Endometrial microvascular endothelial cells (primary cell): Measurements from ENCODE around the gene CACNA1C. TPM values are rescaled to one million over a fixed set of nuclear protein-coding genes. Genes with fewer than 3 reads are reported as not detected.

Experiments
- in situ Hi-C: cut with HindIII; loops from 2 replicates; pipeline ENCODE4 v1.10.0; 2017; ENCODE audit warnings: low sequenced_read_pairs, low pct_unique_long_range_greater_than_20kb; ENCODE audit errors: inconsistent ontology term
- total RNA-seq: library from RNA; depleted of rRNA; stranded (reverse); fragments of >200 nt; gene quantifications from one replicate; pipeline ENCODE4 v1.2.3, GENCODE V29; 2015; ENCODE audit errors: inconsistent ontology term

The CACNA1C gene
- not detected for total RNA-seq

DNA sequence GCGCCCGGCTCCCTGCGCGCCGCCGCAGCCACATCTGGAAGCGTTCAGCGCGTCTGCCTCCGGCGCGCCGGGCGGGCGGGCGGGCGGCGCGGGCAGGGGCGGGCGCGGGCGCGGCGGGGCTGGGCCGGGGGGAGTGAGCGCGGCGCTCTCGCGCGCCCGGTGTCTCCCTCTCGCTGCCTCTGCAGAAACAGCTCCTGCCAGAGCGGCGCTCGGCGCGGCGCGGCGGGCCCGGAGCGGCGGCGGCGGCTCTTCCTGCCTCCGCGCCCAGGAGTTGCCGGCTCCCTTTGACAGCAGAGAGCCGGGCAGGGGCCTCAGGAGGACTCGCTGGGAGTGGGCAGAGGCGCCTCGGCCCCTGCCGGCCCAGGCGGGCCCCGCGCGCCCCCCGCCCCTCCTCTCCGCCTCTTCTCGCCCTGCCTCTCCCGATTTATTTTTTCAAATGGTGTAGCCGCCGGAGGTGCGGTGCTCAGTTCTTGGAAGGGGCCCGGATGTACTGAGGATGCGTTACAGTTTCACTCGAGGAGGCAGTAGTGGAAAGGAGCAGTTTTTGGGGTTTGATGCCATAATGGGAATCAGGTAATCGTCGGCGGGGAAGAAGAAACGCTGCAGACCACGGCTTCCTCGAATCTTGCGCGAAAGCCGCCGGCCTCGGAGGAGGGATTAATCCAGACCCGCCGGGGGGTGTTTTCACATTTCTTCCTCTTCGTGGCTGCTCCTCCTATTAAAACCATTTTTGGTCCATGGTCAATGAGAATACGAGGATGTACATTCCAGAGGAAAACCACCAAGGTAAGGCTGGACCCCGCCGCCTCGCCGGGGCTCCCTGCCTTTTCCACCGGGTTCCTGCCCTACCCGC lies at the start of gene CACNA1C:
Gene CACNA1C (plus strand): TSS at position 162 of the 853 bp plus-strand sequence. CDS start 576 bp downstream, at position 738.
- in situ Hi-C loops, result no loop called here

DNA sequence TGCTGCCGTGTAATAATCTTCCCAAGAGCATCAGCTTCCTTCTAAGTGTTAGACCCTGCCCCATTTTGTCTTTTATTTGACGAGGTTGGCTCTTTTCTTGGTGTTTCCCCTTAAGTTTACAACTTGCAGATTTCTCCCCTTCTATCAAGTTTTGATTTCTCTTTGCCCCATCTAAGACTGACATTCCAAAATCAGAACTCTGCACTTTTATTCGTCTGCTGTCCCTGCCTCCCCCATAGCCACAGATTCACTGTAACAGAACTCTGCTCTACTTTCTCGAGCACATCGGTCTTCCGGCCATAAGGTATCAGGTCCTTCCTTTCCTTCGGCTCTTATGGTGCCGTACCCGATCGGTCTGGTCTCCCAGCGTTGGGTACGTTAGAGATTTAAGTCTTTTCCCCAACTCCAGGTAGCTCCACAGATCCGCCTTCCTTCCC lies 49.1 kb upstream of the CACNA1C start:
- in situ Hi-C loops, result no loop called here

DNA sequence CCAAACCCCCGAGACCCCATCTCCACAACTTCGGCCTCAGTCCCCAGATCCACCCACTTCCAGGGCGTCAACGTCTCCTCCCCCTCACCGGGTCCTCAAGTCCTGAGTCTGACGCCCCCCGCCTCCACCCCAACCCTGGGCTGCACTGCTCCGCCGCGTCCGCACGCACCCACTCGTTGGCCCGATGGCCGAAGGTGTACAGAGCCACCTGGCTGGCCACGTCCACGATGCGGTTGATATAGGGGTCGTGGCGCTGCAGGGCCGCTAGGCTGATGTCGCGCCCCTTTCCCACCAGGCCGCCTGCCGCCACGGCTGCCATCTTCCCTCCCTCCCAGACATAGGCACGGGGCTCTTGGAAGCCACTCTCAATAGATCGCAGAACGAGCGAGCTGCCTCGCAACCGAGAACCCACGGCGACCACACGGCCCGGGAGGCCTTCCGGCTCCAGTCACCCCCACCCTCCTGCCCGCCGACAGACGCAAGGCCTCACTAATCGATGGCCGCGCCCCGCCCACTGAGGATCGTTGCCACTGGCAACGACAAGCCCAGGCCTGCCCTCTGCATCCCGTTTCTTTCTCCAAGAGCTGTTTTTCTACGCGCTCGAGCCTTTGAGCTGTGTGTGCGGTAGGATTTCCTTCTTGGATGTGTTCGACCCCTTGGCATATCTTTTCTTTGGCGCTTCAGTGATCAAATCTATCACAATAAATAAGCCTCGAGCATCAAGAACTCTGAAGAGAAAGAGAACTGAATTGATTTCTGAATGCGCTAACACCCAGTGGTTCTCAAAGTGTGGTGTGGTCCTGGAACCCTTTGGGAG lies 48.5 kb upstream of the CACNA1C start, which contains the start of gene DCP1B:
Gene DCP1B (minus strand): TSS at position 345 of the 817 bp plus-strand sequence. CDS start 26 bp downstream, at position 319.
- in situ Hi-C loops, result no loop called here

DNA sequence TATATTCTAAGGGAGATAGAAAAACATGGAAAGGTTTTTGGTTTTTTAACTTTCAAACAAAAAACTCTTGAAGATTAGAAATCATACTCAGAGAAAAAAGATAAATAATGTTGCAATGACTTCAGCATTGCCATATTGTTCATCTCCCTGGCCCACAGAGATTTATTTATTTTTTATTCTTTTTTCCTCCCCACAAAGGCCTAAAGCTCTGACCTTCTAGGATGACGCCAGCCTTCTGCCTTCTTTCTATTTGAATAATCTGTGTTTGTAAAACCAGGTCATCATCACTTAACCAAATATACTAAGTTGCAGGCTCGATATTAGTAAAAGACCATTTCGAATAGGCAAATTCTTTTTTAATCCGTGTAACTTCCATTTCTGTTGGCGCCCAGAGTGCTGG lies 44.1 kb upstream of the CACNA1C start:
- in situ Hi-C loops, result no loop called here

DNA sequence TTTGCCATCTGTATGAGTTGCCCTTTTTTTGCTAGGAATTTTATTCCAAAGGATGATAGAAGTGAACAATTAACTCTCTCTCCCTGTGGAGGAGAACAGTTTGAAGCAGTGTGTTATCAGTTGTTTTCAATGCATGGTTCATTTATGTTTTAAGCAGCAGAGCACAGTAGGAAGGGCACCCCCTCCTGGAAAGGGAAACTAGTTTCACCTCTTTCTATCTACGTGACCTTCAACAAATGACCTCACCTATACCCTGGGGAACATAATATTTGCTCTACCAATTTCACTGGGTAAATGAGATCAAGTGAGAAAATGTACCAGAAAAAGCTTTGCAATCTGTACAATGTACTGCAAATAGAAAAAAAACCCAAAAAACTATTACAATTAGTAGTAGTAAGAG lies 43.2 kb upstream of the CACNA1C start:
- in situ Hi-C loops, result no loop called here

DNA sequence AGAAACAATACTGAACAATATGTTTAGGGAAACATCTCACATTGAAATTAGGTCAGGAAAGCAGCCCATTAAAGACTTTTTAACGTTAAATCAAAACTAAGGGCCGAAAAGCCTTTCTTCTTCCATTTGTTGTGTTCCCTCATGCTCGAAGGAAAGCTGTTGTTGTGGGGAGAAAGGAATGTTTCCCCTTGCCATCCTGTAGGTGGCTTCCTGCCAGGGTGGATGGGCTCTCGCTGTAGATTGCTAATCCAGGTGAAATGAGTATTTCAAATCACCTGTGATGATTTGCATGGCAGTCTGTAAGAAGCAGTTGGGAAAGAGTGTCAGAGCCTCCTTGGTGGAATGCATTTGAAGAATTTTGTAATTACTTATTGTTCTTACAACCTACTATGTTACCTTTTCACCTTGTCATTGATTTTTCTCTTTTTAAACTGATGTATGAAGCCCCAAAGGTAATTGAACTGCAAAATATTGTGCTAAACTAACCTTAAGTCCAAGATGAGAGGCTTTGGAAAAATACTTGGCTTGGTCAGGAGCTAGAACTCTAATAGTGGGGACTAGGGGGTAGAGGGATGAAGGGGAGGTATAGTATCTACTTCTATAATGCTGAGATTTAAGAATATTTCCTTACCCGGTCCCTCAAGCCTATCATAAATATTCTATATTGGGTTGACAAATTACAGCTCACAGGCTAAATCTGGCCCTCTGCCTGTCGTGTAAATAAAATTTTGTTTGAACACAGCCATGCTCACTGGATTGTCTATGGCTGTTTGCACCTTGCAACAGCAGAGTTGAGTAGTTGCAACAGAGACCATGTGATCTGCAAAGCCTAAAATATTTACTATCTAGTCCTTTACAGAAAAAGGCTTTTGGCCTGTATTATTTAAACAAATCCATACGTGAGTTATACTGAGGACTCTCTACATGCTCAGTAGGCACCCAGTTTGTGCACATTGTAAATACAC lies 40.9 kb upstream of the CACNA1C start:
- in situ Hi-C loops, result no loop called here

DNA sequence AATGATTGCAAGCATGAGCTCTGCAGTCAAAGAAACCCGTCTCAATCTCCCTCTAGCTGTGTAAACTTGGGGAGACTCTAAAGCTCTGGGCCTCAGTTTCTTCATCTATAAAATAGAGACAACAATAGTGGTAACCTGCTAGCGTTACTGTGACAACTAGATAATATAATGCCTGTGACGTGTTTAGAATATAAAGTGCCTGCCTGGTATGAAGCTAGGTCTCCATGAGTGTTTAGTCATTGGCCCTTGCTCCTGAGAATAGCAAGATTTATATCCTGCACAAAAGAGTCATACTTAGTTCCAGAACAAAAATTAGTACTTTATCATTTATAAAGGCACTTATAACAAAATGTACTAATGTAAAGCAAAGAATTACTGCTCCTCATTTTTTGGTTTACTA lies 39.7 kb upstream of the CACNA1C start:
- in situ Hi-C loops, result no loop called here

DNA sequence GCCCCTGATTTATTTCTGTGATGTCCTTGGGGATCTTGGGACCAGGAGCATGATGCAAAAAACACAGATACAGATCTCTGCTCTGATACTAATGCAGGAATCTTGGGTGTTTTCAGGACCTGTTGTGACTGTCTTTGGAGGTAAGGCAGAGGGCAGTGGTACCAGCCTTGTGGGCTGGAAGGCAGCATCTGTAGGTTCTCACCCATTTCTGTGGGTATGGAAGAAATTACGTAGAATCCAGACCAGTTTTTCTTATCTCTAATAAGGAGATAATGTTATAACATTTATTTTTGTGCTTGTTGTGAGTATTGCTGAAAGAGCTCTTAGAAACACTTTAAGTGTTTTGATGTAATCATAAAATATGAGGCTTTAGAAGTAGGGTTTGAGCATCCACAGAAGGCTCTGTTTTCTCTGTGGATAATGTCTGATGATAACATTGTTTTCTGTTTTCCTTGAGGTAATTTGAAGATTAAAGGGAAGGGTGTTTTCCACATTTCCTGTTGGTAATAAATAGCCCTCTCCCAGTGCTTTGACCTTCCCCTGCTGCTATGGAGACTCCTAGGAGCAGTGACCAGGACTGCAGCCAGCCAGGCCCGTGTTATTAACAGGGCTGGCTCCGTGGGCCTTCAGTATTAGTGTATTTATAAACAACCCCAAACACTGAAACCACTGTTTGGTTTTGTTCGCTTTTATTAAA lies 39.1 kb upstream of the CACNA1C start:
- in situ Hi-C loops, result no loop called here

DNA sequence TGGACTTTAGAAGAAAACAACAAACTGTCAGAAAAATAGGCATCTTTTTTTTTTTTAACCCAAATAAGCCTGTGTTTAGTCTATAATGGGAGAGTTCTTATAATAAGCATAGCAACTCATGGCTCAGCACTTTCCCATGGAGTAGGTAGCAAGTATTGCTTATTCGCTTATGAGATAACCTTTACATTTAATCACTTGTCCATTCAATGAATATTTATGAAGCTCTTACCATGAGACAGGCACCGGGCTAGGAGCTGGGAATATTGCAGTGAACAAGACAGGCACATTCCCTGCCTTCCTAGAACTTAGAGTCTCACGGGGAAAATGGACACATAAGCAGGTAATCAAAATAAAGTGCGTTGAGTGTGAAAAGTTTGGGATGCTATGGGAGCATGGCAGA lies 38.6 kb upstream of the CACNA1C start:
- in situ Hi-C loops, result no loop called here

DNA sequence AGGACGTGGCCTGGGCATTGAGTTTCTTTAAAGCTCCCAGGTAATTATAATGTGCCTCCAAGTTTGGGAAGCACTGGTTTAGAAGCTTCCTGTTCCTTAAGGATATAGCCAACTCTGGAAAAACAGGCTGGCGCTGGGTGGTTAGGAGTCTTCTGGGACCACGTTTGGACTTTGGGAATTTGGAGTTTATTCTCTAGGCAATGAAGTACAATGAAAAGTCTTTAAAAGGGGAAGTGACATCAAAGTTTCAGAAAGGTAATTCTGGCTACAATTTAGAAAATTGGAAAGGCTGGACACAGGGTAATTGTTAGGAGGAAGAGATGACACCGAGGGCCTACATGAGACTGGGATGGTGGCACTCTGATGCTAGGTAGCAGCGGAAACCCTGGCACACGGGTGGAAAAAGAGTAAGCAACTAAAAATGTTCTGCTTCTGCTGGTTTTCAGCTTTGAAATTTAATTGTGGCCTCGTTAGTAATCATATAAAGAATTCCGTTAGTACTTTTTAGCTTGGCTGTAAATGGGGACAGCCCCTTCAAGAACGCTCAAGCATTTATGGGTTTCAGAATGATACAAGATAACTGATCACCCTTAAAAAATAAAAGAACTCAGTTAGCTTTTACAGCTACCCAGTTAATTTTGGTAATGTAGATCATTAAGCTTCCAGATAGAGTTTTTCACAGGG lies 35.8 kb upstream of the CACNA1C start:
- in situ Hi-C loops, result no loop called here

DNA sequence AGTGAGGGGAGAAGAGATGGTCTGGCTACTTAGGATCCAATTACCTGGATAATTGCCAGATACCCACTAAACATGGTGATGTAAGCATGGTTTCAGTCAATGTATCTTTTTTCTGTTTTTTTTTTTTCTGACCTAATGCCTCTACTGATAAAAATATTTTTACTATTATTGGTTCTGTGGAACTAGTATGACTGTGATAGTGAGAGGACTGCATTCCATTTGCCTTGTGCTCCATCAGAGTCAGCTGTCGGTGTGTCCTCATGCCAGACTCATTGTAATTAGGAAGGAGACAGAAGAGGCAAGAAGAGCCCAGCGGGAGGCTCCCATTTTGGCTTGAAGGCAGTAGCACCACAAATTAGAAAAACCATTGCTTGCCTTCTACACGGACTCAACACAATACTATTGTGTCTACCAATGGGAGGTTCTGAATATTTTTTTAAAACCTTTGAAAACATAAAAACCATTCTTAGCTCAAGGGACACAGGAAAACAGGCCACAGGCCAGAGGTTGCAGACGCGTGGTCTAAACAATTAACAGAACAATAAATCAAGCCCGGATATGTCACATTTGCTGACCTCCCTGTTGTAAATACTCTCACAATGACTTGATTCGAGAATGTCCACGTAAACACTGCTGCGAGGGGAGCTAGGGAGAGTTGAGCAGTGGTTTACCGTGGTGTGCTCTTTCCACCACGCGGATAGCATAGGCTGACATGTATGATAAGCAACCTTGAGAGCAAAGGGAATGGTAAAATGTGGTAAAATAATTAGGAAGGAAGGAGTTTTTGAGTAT lies 35.0 kb upstream of the CACNA1C start:
- in situ Hi-C loops, result no loop called here

DNA sequence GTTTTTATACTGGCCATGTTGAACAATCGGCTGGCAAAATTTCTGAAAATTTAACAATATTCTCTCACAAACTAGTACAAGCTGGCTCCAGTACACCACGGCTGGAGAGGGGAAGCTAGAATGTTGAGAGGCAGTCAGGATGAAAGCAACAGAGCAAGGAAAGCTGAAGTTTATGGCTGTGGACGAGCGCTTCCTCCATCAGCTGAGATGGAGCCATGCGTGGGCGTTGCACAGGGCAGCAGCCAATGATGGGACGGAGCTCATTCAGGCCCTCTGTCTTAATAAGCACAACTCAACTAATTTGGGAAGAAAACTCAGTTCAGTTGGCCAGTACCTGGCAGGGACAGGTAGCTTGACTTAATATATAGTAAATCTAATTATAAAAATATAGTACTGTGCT lies 34.4 kb upstream of the CACNA1C start:
- in situ Hi-C loops, result no loop called here

DNA sequence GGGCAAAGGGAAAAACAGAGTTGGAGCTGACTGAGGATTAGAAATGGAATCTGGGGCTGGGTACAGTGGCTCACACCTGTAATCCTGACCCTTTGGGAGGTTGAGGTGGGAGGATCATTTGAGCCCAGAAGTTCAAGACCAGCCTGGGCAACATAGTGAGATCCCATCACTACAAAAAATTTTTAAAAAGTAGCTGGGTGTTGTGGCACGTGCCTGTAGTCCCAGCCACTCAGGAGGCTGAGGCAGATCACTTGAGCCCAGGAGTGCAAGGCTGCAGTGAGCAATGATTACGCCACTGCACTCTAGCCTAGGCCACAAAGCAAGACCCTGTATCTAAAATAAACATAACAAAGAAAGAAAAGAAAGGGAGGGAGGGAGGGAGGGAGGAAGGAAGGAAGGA lies 33.7 kb upstream of the CACNA1C start:
- in situ Hi-C loops, result no loop called here

DNA sequence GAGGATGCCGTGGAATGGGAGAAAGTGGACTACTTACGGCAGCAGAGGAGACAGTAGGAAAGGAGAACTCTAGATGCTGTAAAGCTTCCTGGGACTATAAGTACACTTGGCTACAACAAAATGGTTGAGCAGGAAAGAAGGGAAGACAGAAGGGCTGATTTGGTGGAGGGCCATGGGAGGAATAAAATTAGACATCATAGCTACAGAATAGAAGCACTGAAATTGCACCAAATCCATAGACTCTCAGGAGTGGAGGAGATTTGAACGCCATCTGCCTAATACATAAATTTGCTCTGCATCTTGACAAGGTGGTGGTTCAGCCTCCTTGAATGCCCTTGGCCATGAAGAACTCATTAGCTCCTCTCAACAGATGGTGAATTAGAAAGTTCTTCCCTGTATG lies 32.3 kb upstream of the CACNA1C start:
- in situ Hi-C loops, result no loop called here

DNA sequence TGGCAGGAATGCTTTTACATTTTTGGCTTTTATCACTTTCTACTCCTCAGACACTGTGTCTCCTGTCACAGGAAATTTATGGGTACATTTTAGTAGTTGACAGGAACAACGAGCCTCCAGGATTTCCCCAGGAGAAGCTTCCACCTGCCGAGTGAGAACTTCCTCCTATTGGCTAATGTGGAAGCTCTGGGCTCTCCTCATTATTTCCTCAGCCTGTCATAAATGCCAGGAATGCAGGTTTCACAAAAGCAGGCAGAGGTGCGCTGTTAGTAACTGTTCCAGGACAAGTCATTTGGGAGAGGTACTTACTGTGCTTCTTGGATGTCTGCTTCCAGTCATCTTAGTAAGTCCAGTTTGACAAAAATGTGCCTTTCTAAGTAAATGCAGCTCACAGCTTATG lies 29.4 kb upstream of the CACNA1C start:
- in situ Hi-C loops, result no loop called here

DNA sequence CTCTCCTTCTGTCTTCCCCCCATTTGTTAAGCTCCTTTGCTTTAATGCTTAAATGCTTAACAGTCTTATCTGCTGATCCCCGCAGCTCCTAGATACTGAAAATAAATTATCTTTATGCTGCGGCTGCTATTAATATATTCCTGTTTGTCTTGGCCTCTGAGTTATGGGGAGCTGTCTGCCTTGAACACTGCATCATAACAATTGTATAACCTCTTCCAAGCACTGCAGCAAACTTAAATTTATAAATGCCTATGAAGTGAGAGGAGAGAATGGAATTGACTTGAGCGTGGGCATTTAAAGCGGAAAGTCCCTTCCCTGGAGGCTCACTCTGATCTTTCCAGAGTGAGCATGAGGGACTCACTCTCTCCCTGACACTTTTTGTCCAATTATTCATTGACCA lies 25.4 kb upstream of the CACNA1C start:
- in situ Hi-C loops, result no loop called here

DNA sequence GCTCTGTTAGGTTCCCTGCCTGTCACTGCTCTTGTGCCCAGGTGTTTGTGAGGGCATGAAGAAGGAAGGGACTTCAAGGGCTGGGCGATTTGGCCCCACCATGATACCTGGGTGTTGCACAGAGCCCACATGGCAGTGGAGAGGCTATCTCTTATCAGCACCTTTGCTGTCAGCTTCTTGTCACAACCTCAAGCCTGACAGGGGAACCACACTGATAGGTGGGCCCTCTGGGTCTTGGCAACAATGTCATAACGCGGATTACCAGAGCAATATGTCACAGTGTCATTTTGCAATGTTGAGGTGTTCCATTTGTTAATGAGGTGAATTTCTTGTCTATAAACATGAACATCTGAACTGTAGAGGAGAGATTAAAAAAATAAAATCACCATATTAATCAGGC lies 22.9 kb upstream of the CACNA1C start:
- in situ Hi-C loops, result no loop called here
